Hair follicle dermal papilla cell (primary cell): ENCODE data around the gene MKKS. TPM values are rescaled to one million over a fixed set of nuclear protein-coding genes. Genes with fewer than 3 reads are reported as not detected.

ENCODE experiments used
- total RNA-seq: library from RNA; depleted of rRNA; stranded (reverse); fragments of >200 nt; gene quantifications from 2 replicates; pipeline ENCODE4 v1.2.3, GENCODE V29; 2012

MKKS gene
- 5.5 and 6.4 TPM in 2 replicates for total RNA-seq

GRCh38 chr20:10433623-10434466 lies at the start of gene MKKS:
Gene MKKS (minus strand): TSS chr20:10434222. CDS start chr20:10413514, 20,708 bp downstream.

GRCh38 chr20:10434832-10435812 lies 1.1 kb upstream of the MKKS start, which contains the start of gene SLX4IP:
Gene SLX4IP (plus strand): TSS chr20:10435305. CDS start chr20:10458205, 22,900 bp downstream.

Other genes with a start within 250 kb of the MKKS start
- 0.32 and 0.73 TPM in 2 replicates for gene SNAP25, start 215.4 kb downstream of the MKKS start, total RNA-seq
- gene SLX4IP, start 1.1 kb upstream of the MKKS start, total RNA-seq = 4.4 and 5.0 TPM in 2 replicates
- 30.1 and 39.9 TPM in 2 replicates for gene JAG1, start 239.8 kb upstream of the MKKS start, total RNA-seq